GM12873 (cell line): Measurements from ENCODE around the gene GASK1A.

Experiments
- CTCF ChIP-seq: IDR thresholded peaks from 2 replicates; pipeline ENCODE4 v1.5.1; 2012; ENCODE audit warnings: low read depth, mild to moderate bottlenecking, moderate library complexity, low read length, control low read depth; ENCODE audit not compliant: insufficient read depth; ENCODE audit errors: missing control alignments

GASK1A gene

GRCh38 chr3:42970976-42971772, 7.9 kb upstream of the GASK1A start:
- no peak for TF ChIP-seq CTCF

- TF ChIP-seq CTCF: no peak
These were observed 3.7 kb upstream of the GASK1A start for GRCh38 chr3:42975456-42975855.

- no peak for TF ChIP-seq CTCF
These were observed 3.2 kb upstream of the GASK1A start for GRCh38 chr3:42975955-42976354.

GRCh38 chr3:42980209-42980608, 1.1 kb downstream of the GASK1A start:
- TF ChIP-seq CTCF: no peak

GRCh38 chr3:42980909-42981308, 1.8 kb downstream of the GASK1A start:
- no peak for TF ChIP-seq CTCF

- no peak for TF ChIP-seq CTCF
These were observed 3.7 kb downstream of the GASK1A start for GRCh38 chr3:42982645-42983412.

- TF ChIP-seq CTCF: no peak
These were observed 4.8 kb downstream of the GASK1A start for GRCh38 chr3:42983927-42984326.
